Measurements from ENCODE around the gene CPVL.

Gene CPVL

GRCh38 chr7:29053105-29053872, 93.0 kb downstream of the CPVL start:
- FAIRE-seq (no peak), DNase-seq (ENCODE audit: insufficient read length, low spot score) (no peak)

- no peak for DNase-seq (ENCODE audit: insufficient read length, low spot score)
- FAIRE-seq: no peak
These were observed 99.4 kb downstream of the CPVL start for GRCh38 chr7:29046978-29047377.

GRCh38 chr7:29045258-29046086, 100.9 kb downstream of the CPVL start:
- FAIRE-seq: no peak
- DNase-seq (ENCODE audit: insufficient read length, low spot score): no peak

- DNase-seq (ENCODE audit: insufficient read length, low spot score) (no peak), FAIRE-seq (no peak)
These were observed 101.8 kb downstream of the CPVL start for GRCh38 chr7:29044554-29044953.

GRCh38 chr7:29043576-29043975, 102.8 kb downstream of the CPVL start:
- no peak for FAIRE-seq
- DNase-seq (ENCODE audit: insufficient read length, low spot score): no peak

GRCh38 chr7:29042824-29043231, 103.5 kb downstream of the CPVL start:
- DNase-seq (ENCODE audit: insufficient read length, low spot score): no peak
- no peak for FAIRE-seq

- no peak for DNase-seq (ENCODE audit: insufficient read length, low spot score)
- no peak for FAIRE-seq
These were observed 104.3 kb downstream of the CPVL start for GRCh38 chr7:29041991-29042390.

- DNase-seq (ENCODE audit: insufficient read length, low spot score) (no peak), FAIRE-seq (no peak)
These were observed 105.8 kb downstream of the CPVL start for GRCh38 chr7:29040579-29040925.

GRCh38 chr7:29039821-29040578, 106.3 kb downstream of the CPVL start:
- FAIRE-seq (no peak), DNase-seq (ENCODE audit: insufficient read length, low spot score) (no peak)

GRCh38 chr7:29038463-29038862, 107.9 kb downstream of the CPVL start:
- FAIRE-seq: no peak
- no peak for DNase-seq (ENCODE audit: insufficient read length, low spot score)

- FAIRE-seq (no peak), DNase-seq (ENCODE audit: insufficient read length, low spot score) (peak; percentile 38)
These were observed 111.1 kb downstream of the CPVL start for GRCh38 chr7:29035044-29035740.

GRCh38 chr7:29033584-29033983, 112.8 kb downstream of the CPVL start:
- no peak for DNase-seq (ENCODE audit: insufficient read length, low spot score)
- FAIRE-seq: no peak

- no peak for DNase-seq (ENCODE audit: insufficient read length, low spot score)
- FAIRE-seq: no peak
These were observed 114.2 kb downstream of the CPVL start for GRCh38 chr7:29032146-29032545.

GRCh38 chr7:29030781-29031275, 115.5 kb downstream of the CPVL start:
- DNase-seq (ENCODE audit: insufficient read length, low spot score): no peak
- FAIRE-seq: no peak

GRCh38 chr7:29022291-29022988, 123.9 kb downstream of the CPVL start:
- FAIRE-seq: no peak

GRCh38 chr7:29019896-29020295, 126.4 kb downstream of the CPVL start:
- no peak for FAIRE-seq
- no peak for DNase-seq (ENCODE audit: insufficient read length, low spot score)

More at GRCh38 chr7:29022291-29022988, 123.9 kb downstream of the CPVL start:
- no peak for DNase-seq (ENCODE audit: insufficient read length, low spot score)

GRCh38 chr7:29019387-29019786, 127.0 kb downstream of the CPVL start:
- no peak for FAIRE-seq
- no peak for DNase-seq (ENCODE audit: insufficient read length, low spot score)

GRCh38 chr7:29017713-29018112, 128.6 kb downstream of the CPVL start:
- no peak for DNase-seq (ENCODE audit: insufficient read length, low spot score)

GRCh38 chr7:29014725-29015124, 131.6 kb downstream of the CPVL start:
- DNase-seq (ENCODE audit: insufficient read length, low spot score) (no peak), FAIRE-seq (no peak)

More at GRCh38 chr7:29017713-29018112, 128.6 kb downstream of the CPVL start:
- no peak for FAIRE-seq

- no peak for FAIRE-seq
These were observed 132.4 kb downstream of the CPVL start for GRCh38 chr7:29013931-29014330.

More at GRCh38 chr7:29013931-29014330, 132.4 kb downstream of the CPVL start:
- DNase-seq (ENCODE audit: insufficient read length, low spot score): no peak
